GM19372 (cell line): ENCODE data around the gene MBP.

ENCODE experiments used
- ATAC-seq: cut with Tn5 transposase; IDR thresholded peaks from one replicate; pipeline ENCODE4 v1.9.1; 2021; ENCODE audit warnings: mild to moderate bottlenecking, low read depth, moderate library complexity; ENCODE audit not compliant: unreplicated experiment

Gene MBP

GRCh38 chr18:77088963-77089722 is 43.4 kb downstream of the MBP start:
- no peak for ATAC-seq

- no peak for ATAC-seq
These were observed 45.0 kb downstream of the MBP start for GRCh38 chr18:77087393-77088141.

- no peak for ATAC-seq
These were observed 45.8 kb downstream of the MBP start for GRCh38 chr18:77086656-77087392.

GRCh38 chr18:77086034-77086433 is 46.5 kb downstream of the MBP start:
- no peak for ATAC-seq

DNA sequence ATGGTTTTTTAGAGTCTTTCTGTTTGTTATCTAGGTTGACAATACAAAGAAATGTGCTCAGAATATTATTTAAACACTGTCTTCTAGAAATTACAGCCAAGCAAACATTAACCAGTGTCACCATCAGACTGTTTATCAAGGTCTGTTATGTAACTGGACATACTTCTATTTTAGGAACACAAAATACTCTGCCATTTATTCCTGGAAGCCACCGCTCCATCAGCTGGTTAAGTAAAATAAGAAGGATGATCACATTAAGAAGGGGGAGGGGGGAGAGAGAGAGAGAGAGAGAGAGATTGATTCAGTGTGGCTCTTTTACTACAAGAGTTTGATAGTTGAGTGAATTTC is 47.9 kb downstream of the MBP start:
- no peak for ATAC-seq

DNA sequence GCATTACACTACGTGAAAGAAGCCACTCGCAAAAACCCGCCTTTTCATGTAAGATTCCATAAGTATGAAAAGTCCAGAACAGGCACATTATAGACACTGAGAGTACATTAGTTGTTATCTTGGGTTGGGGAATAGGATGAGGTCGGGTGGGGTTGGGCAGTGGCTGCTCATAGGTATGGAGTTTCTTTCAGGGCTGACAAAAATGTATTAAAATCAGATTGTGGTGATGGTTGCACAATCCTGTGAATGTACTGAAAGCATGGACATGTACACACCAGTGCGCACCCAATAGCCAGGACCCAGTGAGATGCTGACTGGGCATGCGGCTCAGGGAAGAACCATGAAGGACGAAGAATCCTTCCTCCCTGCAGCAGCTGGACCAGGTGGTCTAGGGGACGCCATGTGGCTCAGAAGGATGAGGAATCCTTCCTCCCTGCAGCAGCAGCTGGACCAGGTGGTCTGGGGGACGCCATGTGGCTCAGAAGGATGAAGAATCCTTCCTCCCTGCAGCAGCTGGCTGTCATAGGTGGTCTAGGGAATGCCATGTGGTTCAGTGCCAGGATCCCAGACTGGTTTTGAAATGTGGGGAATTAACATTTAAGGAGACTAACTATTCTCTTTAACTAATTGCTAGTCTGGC is 50.1 kb downstream of the MBP start:
- ATAC-seq: no peak

GRCh38 chr18:77081390-77081778 is 51.2 kb downstream of the MBP start:
- ATAC-seq: no peak

DNA sequence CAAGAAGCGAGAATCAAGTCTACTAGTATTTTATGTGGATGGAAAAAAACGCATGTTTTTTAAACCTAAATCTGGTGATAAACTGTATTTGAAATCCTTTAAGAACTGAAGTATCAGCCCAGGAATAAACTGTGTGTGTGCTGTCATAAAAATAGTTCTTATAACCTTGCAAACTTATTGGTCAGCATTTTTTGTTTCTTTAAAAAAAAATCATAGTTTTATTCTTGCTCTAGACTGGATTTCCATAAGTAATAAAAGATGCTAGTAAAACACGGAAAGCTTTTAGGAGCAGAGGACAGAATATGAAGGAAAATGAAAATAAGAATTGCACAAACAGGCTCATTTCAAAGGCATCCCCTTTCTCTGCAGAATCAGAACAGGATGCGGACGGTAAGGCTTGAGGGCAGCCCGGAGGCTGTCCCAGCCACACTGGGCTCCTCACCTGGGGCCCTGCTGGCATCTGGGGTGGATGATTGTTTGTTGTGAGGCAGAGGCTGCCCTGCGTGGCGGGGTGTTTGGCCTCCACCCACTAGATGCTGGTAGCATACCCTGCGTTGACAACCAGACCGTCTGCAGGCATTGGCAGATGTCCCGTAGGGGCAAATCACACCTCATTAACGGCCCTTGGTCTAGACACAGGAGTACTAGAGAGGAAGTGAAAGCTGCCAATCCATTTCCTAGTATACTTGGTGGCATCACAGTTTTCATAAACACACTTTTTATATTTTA is 52.5 kb downstream of the MBP start:
- ATAC-seq: peak; percentile 74

DNA sequence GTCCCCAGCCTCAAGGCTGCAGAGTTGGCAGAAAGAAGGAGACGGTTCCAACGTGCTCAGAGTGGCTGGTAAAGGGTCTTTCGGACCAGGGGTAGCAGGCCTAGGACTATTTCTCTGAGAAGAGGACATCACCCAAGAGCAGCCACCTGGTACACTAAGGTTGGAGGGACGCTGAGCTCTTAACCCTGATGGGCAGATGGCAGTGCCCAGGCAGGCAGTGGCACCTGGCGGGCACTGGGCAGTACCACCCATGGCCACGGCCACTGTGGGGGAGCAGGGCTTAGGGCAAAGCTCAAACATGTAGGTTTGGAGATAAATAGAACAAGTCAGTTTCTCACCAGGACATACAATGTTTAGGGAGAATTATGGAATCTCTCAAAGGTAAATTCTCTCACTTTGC is 53.5 kb downstream of the MBP start:
- no peak for ATAC-seq

DNA sequence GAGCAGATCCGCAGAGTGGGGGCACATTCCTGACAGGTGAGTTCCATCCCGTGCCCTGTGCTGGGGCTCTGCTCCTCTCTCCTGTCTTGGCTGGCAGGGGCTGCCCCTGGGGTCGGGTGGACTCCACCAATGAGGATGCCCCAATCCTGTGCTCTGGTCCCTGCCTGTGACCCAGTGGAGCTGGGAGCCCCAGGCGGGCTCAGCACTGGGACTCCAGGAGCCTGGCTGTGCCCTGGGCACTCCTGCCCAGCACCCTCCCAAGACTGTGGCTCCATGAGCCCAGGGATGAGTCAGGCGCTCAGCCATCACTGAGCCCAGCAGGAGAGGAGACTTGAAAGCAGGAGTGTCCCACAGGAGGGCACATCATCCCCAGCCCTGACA is 53.9 kb downstream of the MBP start:
- no peak for ATAC-seq

- no peak for ATAC-seq
These were observed 54.5 kb downstream of the MBP start for GRCh38 chr18:77077941-77078689.

DNA sequence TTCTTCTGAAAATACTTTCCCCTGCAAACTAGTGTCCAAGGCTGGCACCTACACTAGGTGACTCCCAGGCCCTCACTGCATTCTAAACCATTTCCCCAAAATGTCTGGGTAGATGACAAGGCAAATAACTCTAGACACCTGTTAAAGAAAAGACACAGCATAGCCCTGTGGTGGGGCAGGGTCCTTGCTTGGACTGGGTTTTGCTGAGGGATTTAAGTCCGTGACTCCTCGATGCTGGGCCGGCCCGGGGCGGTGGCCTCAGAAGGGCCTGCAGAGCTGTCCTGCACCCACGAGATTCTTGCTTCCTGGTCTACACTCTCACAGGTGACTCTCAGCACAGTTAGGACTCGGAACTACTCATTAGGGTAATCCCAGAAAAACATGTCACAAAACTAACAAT is 55.2 kb downstream of the MBP start:
- no peak for ATAC-seq

DNA sequence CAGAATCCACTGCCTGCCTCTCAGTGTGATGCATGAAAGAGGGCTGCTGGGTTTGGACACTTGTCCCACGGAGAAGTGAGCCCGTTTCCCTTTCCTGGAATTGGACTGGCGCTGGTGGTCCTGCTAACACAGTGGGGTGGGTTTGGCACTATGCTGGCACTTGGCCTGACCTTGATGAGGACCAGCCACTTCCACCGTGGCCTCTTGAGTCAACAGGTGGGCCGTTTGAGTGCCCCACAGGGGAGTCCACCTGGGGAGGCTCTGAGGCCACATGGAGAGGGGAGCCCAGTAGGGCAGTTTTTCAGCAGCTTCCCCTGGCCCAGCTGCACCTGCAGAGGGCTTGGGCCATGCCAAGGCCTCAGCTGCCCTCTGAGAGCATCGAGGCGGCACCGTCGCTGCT is 56.5 kb downstream of the MBP start:
- no peak for ATAC-seq

DNA sequence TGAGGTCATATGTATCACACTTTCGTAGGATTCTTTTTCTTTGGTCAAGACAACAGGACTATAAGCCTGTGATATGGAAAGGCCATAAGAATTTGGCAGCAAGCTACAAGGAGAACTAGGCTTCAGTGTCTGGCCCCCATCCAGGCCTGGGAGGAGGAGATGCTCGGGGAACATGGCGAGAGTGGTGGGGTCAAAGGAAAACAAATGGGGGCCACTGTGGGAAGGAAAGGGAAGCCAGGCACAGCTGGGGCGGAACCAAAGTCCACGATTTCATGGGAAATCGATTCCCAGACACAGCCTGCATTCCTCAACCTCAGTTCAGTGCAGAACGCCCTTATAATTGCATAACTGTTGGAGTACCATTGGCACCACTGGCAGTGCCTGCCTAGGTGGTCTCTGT is 58.2 kb downstream of the MBP start:
- ATAC-seq: no peak

DNA sequence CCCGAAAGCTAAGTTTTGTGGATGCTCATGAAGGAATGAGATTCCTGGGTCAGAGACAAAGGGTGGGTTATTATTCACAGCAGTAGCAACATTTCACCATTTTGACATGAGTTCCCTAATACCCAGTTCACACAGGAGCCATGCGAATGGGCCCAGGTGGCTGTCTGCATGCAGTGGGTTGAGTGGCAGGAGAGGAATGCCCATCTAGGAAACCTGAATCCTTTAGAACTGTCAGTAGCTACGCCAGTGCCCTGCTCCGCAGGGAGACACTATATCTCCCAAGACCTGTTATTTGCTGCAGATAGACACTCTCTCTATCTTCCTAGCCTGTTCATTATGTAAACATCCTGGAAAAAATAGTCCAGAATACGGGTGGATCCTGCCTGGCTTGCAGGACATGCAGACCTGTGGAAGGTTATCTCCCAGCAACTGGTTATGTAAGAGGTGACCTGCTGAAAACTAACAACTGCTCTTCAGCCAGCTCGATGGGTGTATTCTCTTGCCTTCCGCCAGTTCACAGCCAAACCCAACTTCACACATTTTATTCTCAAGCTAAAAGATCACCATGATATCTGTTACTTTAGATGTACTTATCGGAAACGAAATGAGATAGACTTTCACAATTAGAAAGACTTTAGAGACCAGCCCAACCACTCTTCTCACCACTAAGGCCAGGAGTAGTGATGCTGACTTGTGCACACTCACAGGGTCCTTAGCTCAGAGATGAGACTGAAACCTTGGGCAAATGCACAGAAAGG is 59.1 kb downstream of the MBP start:
- ATAC-seq: no peak

GRCh38 chr18:77072566-77072965 is 60.0 kb downstream of the MBP start:
- no peak for ATAC-seq

- no peak for ATAC-seq
These were observed 60.8 kb downstream of the MBP start for GRCh38 chr18:77071711-77072292.

- ATAC-seq: no peak
These were observed 61.5 kb downstream of the MBP start for GRCh38 chr18:77071061-77071460.

DNA sequence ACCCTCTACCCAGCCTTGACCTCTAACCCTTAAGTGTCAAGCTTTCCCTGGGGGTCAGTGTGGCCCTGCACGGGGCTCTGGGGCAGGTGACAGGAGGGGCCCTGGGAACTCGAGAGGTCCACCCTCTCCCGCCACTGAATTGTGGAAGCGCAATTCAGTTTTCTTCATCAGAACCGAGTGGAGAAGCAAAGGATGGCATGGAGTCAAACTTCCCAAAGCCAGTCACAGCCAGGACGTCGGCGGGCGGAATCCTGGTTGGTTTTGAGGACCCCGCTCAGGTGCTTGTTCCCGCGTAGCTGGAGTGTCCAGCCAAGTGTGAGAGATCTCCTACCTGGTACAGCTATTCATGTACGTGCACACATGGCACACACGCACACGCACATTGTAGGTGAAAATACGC is 62.0 kb downstream of the MBP start:
- no peak for ATAC-seq
